ENCODE measurements around the gene RAB28.

- TF ChIP-seq CTCF (IDR thresholded peaks at IDR 0.05; ENCODE audit: low read depth, low read length), result no peak
- no peak for TF ChIP-seq POLR2A (IDR thresholded peaks at IDR 0.05; ENCODE audit: extremely low read depth, insufficient read length)
- TF ChIP-seq MYC (IDR thresholded peaks at IDR 0.05; ENCODE audit: low read depth, low read length), result no peak
Observed at GRCh38 chr4:13415068-13415785, 68.9 kb downstream of the RAB28 start.
